Neutrophil (primary cell): ENCODE results near the gene VSIR.

Source experiments
- H3K27ac ChIP-seq: fragments of 200-600 bp; sonication (generic); 2 replicates; pipeline ENCODE4 v1.5.1; 2016; ENCODE audit warnings: mild to moderate bottlenecking, moderate library complexity
- H3K27me3 ChIP-seq: fragments of 200-600 bp; sonication (generic); 2 replicates; pipeline ENCODE4 v1.6.0; 2016; ENCODE audit warnings: mild to moderate bottlenecking
- H3K36me3 ChIP-seq: fragments of 200-600 bp; sonication (generic); 2 replicates; pipeline ENCODE4 v1.5.1; 2017
- H3K4me1 ChIP-seq, 2 experiments: fragments of 200-600 bp in 1 of 2; sonication (generic) in 1 of 2; 1 replicate in 1 of 2; 2 replicates in 1 of 2; pipeline versions ENCODE4 v1.5.1 to v1.6.1; 2013 to 2016; ENCODE audit warnings: low read depth in 1 of 2, low read length in 1 of 2, mild to moderate bottlenecking in 1 of 2, moderate library complexity in 1 of 2; ENCODE audit not compliant: control insufficient read depth in 1 of 2, insufficient read depth in 1 of 2
- H3K4me3 ChIP-seq, 2 experiments: fragments of 200-600 bp in 1 of 2; sonication (generic) in 1 of 2; 1 replicate in 1 of 2; 2 replicates in 1 of 2; pipeline ENCODE4 v1.5.1; 2013 to 2016; ENCODE audit warnings: low read depth in 1 of 2, low read length in 1 of 2, mild to moderate bottlenecking in 1 of 2, moderate library complexity in 1 of 2
- H3K9me3 ChIP-seq: fragments of 200-600 bp; sonication (generic); 2 replicates; pipeline ENCODE4 v1.5.1; 2016
- CTCF ChIP-seq: fragments of 200-600 bp; sonication (generic); IDR thresholded peaks from 2 replicates; pipeline ENCODE4 v1.5.1; 2016; ENCODE audit warnings: antibody characterized with exemption

Gene VSIR

GRCh38 chr10:71718165-71718698, 55.1 kb downstream of the VSIR start:
- Histone ChIP-seq H3K36me3 (no peaks in the 10 kb centered on the region), H3K27me3 (no peaks in the 10 kb centered on the region), H3K9me3 (no peaks in the 10 kb centered on the region), H3K4me3 (no peak overlapping the region), H3K27ac (no peak overlapping the region), H3K4me1 (peaks cover 44 to 52% of the 10 kb centered on the region in 2 experiments)
- TF ChIP-seq CTCF, result no peak

GRCh38 chr10:71717551-71717951, 55.8 kb downstream of the VSIR start:
- peaks cover 51 to 59% of the 10 kb centered on the region in 2 experiments for H3K4me1 ChIP-seq
- H3K27ac ChIP-seq, result peak overlapping the region; percentile 27
- H3K4me3 ChIP-seq, result no peak overlapping the region
- H3K27me3 ChIP-seq, result no peaks in the 10 kb centered on the region
- H3K36me3 ChIP-seq, result no peaks in the 10 kb centered on the region
- no peaks in the 10 kb centered on the region for H3K9me3 ChIP-seq
- TF ChIP-seq CTCF, result no peak

GRCh38 chr10:71717056-71717455, 56.3 kb downstream of the VSIR start:
- Histone ChIP-seq H3K27me3 (no peaks in the 10 kb centered on the region), H3K27ac (peak overlapping the region; percentile 27), H3K4me3 (no peak overlapping the region), H3K9me3 (no peaks in the 10 kb centered on the region), H3K36me3 (no peaks in the 10 kb centered on the region), H3K4me1 (peaks cover 55 to 64% of the 10 kb centered on the region in 2 experiments)
- TF ChIP-seq CTCF, result no peak

GRCh38 chr10:71716426-71716825, 56.9 kb downstream of the VSIR start:
- Histone ChIP-seq H3K4me1 (peaks cover 55 to 65% of the 10 kb centered on the region in 2 experiments), H3K27me3 (no peaks in the 10 kb centered on the region), H3K36me3 (no peaks in the 10 kb centered on the region), H3K27ac (peak overlapping the region; percentile 27), H3K9me3 (no peaks in the 10 kb centered on the region), H3K4me3 (no peak overlapping the region)
- no peak for TF ChIP-seq CTCF

GRCh38 chr10:71715860-71716259, 57.5 kb downstream of the VSIR start:
- H3K4me1 ChIP-seq, result peaks cover 55 to 68% of the 10 kb centered on the region in 2 experiments
- no peak for TF ChIP-seq CTCF
- H3K36me3 ChIP-seq, result no peaks in the 10 kb centered on the region
- H3K9me3 ChIP-seq, result no peaks in the 10 kb centered on the region
- no peaks in the 10 kb centered on the region for H3K27me3 ChIP-seq
- peak overlapping the region; percentile 83 for H3K27ac ChIP-seq
- no peak overlapping the region for H3K4me3 ChIP-seq
